SK-N-SH (cell line): ENCODE measurements around the gene MPP7. TPM values are rescaled to one million over a fixed set of nuclear protein-coding genes. Genes with fewer than 3 reads are reported as not detected.

ENCODE experiments used
- CTCF ChIA-PET: fragments of 300-600, 350-600 bp; formaldehyde crosslinking; extraction: SDS; loops from one replicate; lab custom pipeline; 2021; lab: Yijun Ruan, JAX
- POLR2A ChIA-PET: fragments of 350-600 bp; sonication (Branson Sonifier 250); formaldehyde crosslinking; extraction: SDS; loops from one replicate; lab custom pipeline; 2020; ENCODE audit warnings: antibody characterized with exemption, inconsistent platforms; lab: Yijun Ruan, JAX
- DNase-seq: peaks from one replicate; pipeline ENCODE4 v3.0.0; 2012
- H2AFZ ChIP-seq: fragments of 200-600 bp; sonication (generic); 2 replicates; pipeline ENCODE4 v1.8.1; 2016; ENCODE audit warnings: antibody characterized with exemption, mild to moderate bottlenecking, low read depth
- H3F3A ChIP-seq: fragments of 200-600 bp; sonication (generic); replicated peaks from 2 replicates; pipeline ENCODE3; 2016; ENCODE audit warnings: antibody characterized with exemption, mild to moderate bottlenecking; ENCODE audit not compliant: insufficient read depth
- H3K27ac ChIP-seq, 2 experiments: fragments of 200-500 bp in 1 of 2; fragments of 200-600 bp in 1 of 2; sonication (Bioruptor generic) in 1 of 2; sonication (generic), shearing (Covaris generic) in 1 of 2; 2 replicates each; pipeline versions ENCODE4 v1.5.1 to v1.6.1; 2014 to 2016; ENCODE audit warnings: low read depth in 2 of 2, inconsistent platforms in 1 of 2, low read length in 1 of 2, mild to moderate bottlenecking in 1 of 2, mixed read lengths in 1 of 2
- H3K27me3 ChIP-seq: fragments of 200-600 bp; sonication (generic), shearing (Covaris generic); 2 replicates; pipeline ENCODE4 v1.6.1; 2016; ENCODE audit warnings: mixed run types; ENCODE audit not compliant: insufficient read depth
- H3K36me3 ChIP-seq, 2 experiments: fragments of 200-500 bp in 1 of 2; fragments of 200-600 bp in 1 of 2; sonication (Bioruptor generic) in 1 of 2; sonication (generic) in 1 of 2; replicated peaks in 1 of 2; 2 replicates each; pipeline versions ENCODE3 to v1.5.1; 2014 to 2016; ENCODE audit warnings: low read length in 1 of 2, mild to moderate bottlenecking in 1 of 2; ENCODE audit not compliant: insufficient read depth in 2 of 2, control insufficient read depth in 1 of 2
- H3K4me1 ChIP-seq, 2 experiments: fragments of 200-500 bp in 1 of 2; fragments of 200-600 bp in 1 of 2; sonication (Bioruptor generic) in 1 of 2; sonication (generic), shearing (Covaris generic) in 1 of 2; 2 replicates each; pipeline versions ENCODE4 v1.5.1 to v1.6.1; 2014 to 2016; ENCODE audit warnings: low read depth in 1 of 2, low read length in 1 of 2, mixed run types in 1 of 2; ENCODE audit not compliant: insufficient read depth in 2 of 2, control insufficient read depth in 1 of 2
- H3K4me2 ChIP-seq: fragments of 200-600 bp; sonication (generic), shearing (Covaris generic); 2 replicates; pipeline ENCODE4 v1.6.1; 2017; ENCODE audit warnings: mixed run types
- H3K4me3 ChIP-seq, 2 experiments: fragments of 200-500 bp in 1 of 2; fragments of 200-600 bp in 1 of 2; sonication (Bioruptor generic) in 1 of 2; sonication (generic), shearing (Covaris generic) in 1 of 2; 2 replicates each; pipeline versions ENCODE4 v1.5.1 to v1.8.1; 2014 to 2016; ENCODE audit warnings: low read depth in 2 of 2, inconsistent platforms in 1 of 2, low read length in 1 of 2, mild to moderate bottlenecking in 1 of 2, mixed read lengths in 1 of 2, moderate library complexity in 1 of 2
- H3K79me2 ChIP-seq: fragments of 200-600 bp; sonication (generic); 2 replicates; pipeline ENCODE4 v1.8.1; 2017; ENCODE audit warnings: mild to moderate bottlenecking; ENCODE audit not compliant: insufficient read depth
- H3K9ac ChIP-seq: fragments of 200-600 bp; sonication (generic); 2 replicates; pipeline ENCODE4 v1.6.1; 2017; ENCODE audit warnings: mixed run types
- H3K9me2 ChIP-seq: fragments of 200-600 bp; sonication (generic); 2 replicates; pipeline ENCODE4 v1.6.1; 2017; ENCODE audit warnings: mixed run types
- H3K9me3 ChIP-seq: fragments of 200-600 bp; sonication (generic); 2 replicates; pipeline ENCODE4 v1.6.1; 2017; ENCODE audit warnings: mixed run types, mild to moderate bottlenecking, moderate library complexity
- H4K20me1 ChIP-seq: fragments of 200-600 bp; sonication (generic); 2 replicates; pipeline ENCODE4 v1.6.1; 2017; ENCODE audit warnings: mild to moderate bottlenecking, mixed run types; ENCODE audit not compliant: insufficient read depth
- CTCF ChIP-seq: fragments of 200-600 bp; sonication (generic); IDR thresholded peaks from 2 replicates; pipeline ENCODE4 v1.6.1; 2017; ENCODE audit warnings: antibody characterized with exemption, mild to moderate bottlenecking, moderate library complexity
- EZH2phosphoT487 ChIP-seq: fragments of 200-600 bp; sonication (generic); IDR thresholded peaks from 2 replicates; pipeline ENCODE4 v1.6.1; 2017; ENCODE audit warnings: low read depth, mixed run types, mild to moderate bottlenecking, antibody characterized with exemption, moderate library complexity, borderline replicate concordance
- FOSL2 ChIP-seq: IDR thresholded peaks from 2 replicates; pipeline ENCODE4 v1.4.0; 2012; ENCODE audit warnings: low read depth, mild to moderate bottlenecking, moderate library complexity, borderline replicate concordance
- FOXJ3 ChIP-seq: sonication (generic); formaldehyde crosslinking; IDR thresholded peaks from 2 replicates; pipeline ENCODE4 v1.5.1; 2020; ENCODE audit warnings: mild to moderate bottlenecking, missing genetic modification reagents
- GABPA ChIP-seq: IDR thresholded peaks from 2 replicates; pipeline ENCODE4 v1.4.0; 2012; ENCODE audit warnings: low read depth, mild to moderate bottlenecking
- JUND ChIP-seq: IDR thresholded peaks from 2 replicates; pipeline ENCODE4 v1.4.0; 2012
- RCOR1 ChIP-seq: fragments of 150-350 bp; IDR thresholded peaks from 2 replicates; pipeline ENCODE4 v1.6.1; 2017; ENCODE audit warnings: antibody characterized with exemption, low read length
- RFX5 ChIP-seq: IDR thresholded peaks from 2 replicates; pipeline ENCODE4 v1.6.1; 2012; ENCODE audit warnings: mild to moderate bottlenecking, improper control_type of control experiment, low read length
- TAF1 ChIP-seq: IDR thresholded peaks from 2 replicates; pipeline ENCODE4 v1.6.1; 2012; ENCODE audit warnings: low read depth, mild to moderate bottlenecking, low read length, moderate library complexity, borderline replicate concordance
- TEAD4 ChIP-seq: IDR thresholded peaks from 2 replicates; pipeline ENCODE4 v1.4.0; 2012; ENCODE audit warnings: mild to moderate bottlenecking, borderline replicate concordance; ENCODE audit not compliant: insufficient read depth
- YY1 ChIP-seq: IDR thresholded peaks from 2 replicates; pipeline ENCODE4 v1.4.0; 2012; ENCODE audit warnings: low read depth, mild to moderate bottlenecking
- WGBS: methylation state at CpG from one replicate; pipeline ENCODE4 v1.1.6; 2017; ENCODE audit warnings: low lambda C conversion rate; 5-methylcytosine and 5-hydroxymethylcytosine counted together
- polyA plus RNA-seq, 3 experiments: library from polyadenylated mRNA; depleted of rRNA; stranded (reverse); fragments of >200 nt; gene quantifications; 2 replicates each; pipeline ENCODE4 v1.2.3, GENCODE V29; 2012
- TF ChIP-seq, protein P1 (sequence below): IDR thresholded peaks from 2 replicates; pipeline ENCODE4 v1.4.0; 2012; ENCODE audit warnings: low read depth
- TF ChIP-seq, protein P2 (sequence below): fragments of 150-350 bp; IDR thresholded peaks from 2 replicates; pipeline ENCODE4 v1.6.1; 2016; ENCODE audit warnings: mild to moderate bottlenecking, low read depth, low read length
- TF ChIP-seq, protein P3 (sequence below): IDR thresholded peaks from 2 replicates; pipeline ENCODE4; 2012
- TF ChIP-seq, protein P4 (sequence below): fragments of 150-350 bp; IDR thresholded peaks from 2 replicates; pipeline ENCODE4 v1.6.1; 2017; ENCODE audit warnings: antibody characterized with exemption, low read length, low read depth, borderline replicate concordance
- TF ChIP-seq, protein P5 (sequence below): IDR thresholded peaks from 2 replicates; pipeline ENCODE4 v1.6.1; 2012; ENCODE audit warnings: mild to moderate bottlenecking, low read depth, low read length, moderate library complexity

The MPP7 gene
- polyA plus RNA-seq, 1 of the 3 experiments (the other 2 are of a cell fraction) = not detected

- no peak for TF ChIP-seq EZH2phosphoT487
- no peak for TF ChIP-seq GABPA
- POLR2A ChIA-PET = no interaction called here
Measured at GRCh38 chr10:28311104-28311503, 8.2 kb upstream of the MPP7 start.

DNA sequence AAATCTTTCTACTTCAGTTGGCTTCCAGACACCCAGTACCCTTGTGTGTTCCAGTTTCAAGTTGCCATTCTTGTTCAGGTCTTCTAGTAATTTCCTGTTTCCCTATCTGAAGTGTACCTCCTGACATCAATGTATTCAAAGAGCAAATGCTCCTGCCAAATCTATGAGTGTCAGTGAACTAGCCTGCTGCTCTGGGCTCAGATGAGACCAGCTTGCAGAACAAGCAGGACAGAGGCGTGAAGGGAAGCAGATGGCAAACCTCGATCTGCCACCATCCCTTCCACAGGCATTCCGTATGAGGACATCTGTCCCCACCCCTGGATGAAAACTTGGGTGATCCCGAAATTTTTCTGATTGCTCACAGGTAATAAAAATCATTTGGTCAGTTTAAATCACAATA is 4.4 kb upstream of the MPP7 start:
- Histone ChIP-seq H3K4me2 (no peak overlapping the region), H3K36me3 (no peaks in the 10 kb centered on the region), H3K9me3 (no peaks in the 10 kb centered on the region), H3K79me2 (no peaks in the 10 kb centered on the region), H3K27ac (no peak overlapping the region), H2AFZ (no peak overlapping the region), H3F3A (no peaks in the 10 kb centered on the region), H4K20me1 (no peaks in the 10 kb centered on the region), H3K9me2 (no peaks in the 10 kb centered on the region), H3K4me3 (no peak overlapping the region), H3K4me1 (no peaks in the 10 kb centered on the region; a peak in 2 of 4 replicates), H3K27me3 (peaks cover 29% of the 10 kb centered on the region; the same call in 1 of the 2 replicates), H3K9ac (no peak overlapping the region)
- WGBS = 2% methylated on average over 4 of the region's 4 CpGs
- no peak for DNase-seq
- ChIA-PET POLR2A (no interaction called here), CTCF (no interaction called here)
- TF ChIP-seq, protein P1, sequence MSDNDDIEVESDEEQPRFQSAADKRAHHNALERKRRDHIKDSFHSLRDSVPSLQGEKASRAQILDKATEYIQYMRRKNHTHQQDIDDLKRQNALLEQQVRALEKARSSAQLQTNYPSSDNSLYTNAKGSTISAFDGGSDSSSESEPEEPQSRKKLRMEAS = no peak
- TF ChIP-seq RCOR1 = no peak
- TF ChIP-seq, protein P2, sequence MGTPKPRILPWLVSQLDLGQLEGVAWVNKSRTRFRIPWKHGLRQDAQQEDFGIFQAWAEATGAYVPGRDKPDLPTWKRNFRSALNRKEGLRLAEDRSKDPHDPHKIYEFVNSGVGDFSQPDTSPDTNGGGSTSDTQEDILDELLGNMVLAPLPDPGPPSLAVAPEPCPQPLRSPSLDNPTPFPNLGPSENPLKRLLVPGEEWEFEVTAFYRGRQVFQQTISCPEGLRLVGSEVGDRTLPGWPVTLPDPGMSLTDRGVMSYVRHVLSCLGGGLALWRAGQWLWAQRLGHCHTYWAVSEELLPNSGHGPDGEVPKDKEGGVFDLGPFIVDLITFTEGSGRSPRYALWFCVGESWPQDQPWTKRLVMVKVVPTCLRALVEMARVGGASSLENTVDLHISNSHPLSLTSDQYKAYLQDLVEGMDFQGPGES = no peak
- no peak for TF ChIP-seq RFX5
- TF ChIP-seq, protein P3, sequence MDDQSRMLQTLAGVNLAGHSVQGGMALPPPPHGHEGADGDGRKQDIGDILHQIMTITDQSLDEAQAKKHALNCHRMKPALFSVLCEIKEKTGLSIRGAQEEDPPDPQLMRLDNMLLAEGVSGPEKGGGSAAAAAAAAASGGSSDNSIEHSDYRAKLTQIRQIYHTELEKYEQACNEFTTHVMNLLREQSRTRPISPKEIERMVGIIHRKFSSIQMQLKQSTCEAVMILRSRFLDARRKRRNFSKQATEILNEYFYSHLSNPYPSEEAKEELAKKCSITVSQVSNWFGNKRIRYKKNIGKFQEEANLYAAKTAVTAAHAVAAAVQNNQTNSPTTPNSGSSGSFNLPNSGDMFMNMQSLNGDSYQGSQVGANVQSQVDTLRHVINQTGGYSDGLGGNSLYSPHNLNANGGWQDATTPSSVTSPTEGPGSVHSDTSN = no peak
- TF ChIP-seq, protein P4, sequence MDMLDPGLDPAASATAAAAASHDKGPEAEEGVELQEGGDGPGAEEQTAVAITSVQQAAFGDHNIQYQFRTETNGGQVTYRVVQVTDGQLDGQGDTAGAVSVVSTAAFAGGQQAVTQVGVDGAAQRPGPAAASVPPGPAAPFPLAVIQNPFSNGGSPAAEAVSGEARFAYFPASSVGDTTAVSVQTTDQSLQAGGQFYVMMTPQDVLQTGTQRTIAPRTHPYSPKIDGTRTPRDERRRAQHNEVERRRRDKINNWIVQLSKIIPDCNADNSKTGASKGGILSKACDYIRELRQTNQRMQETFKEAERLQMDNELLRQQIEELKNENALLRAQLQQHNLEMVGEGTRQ = no peak
- TF ChIP-seq TEAD4 = no peak
- TF ChIP-seq YY1 = no peak
- TF ChIP-seq FOXJ3 (CRISPR knock-in tag) = no peak
- no peak for TF ChIP-seq FOSL2
- TF ChIP-seq TAF1 = no peak
- TF ChIP-seq CTCF = no peak
- no peak for TF ChIP-seq JUND
- no peak for TF ChIP-seq EZH2phosphoT487
- TF ChIP-seq, protein P5, sequence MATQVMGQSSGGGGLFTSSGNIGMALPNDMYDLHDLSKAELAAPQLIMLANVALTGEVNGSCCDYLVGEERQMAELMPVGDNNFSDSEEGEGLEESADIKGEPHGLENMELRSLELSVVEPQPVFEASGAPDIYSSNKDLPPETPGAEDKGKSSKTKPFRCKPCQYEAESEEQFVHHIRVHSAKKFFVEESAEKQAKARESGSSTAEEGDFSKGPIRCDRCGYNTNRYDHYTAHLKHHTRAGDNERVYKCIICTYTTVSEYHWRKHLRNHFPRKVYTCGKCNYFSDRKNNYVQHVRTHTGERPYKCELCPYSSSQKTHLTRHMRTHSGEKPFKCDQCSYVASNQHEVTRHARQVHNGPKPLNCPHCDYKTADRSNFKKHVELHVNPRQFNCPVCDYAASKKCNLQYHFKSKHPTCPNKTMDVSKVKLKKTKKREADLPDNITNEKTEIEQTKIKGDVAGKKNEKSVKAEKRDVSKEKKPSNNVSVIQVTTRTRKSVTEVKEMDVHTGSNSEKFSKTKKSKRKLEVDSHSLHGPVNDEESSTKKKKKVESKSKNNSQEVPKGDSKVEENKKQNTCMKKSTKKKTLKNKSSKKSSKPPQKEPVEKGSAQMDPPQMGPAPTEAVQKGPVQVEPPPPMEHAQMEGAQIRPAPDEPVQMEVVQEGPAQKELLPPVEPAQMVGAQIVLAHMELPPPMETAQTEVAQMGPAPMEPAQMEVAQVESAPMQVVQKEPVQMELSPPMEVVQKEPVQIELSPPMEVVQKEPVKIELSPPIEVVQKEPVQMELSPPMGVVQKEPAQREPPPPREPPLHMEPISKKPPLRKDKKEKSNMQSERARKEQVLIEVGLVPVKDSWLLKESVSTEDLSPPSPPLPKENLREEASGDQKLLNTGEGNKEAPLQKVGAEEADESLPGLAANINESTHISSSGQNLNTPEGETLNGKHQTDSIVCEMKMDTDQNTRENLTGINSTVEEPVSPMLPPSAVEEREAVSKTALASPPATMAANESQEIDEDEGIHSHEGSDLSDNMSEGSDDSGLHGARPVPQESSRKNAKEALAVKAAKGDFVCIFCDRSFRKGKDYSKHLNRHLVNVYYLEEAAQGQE = no peak

More at GRCh38 chr10:28311104-28311503, 8.2 kb upstream of the MPP7 start:
- H3K79me2 ChIP-seq = no peaks in the 10 kb centered on the region
- 1% methylated on average over 3 of the region's 3 CpGs for WGBS
- no peaks in the 10 kb centered on the region for H3K9me3 ChIP-seq
- H4K20me1 ChIP-seq = no peaks in the 10 kb centered on the region
- CTCF ChIA-PET = interaction anchor here (1.5 kb wide), 1 partner anchor 10 kb away, joined by 4 read pairs; no protein-coding TSS in a partner anchor
- H3K27ac ChIP-seq = no peak overlapping the region
- no peak overlapping the region for H3K4me3 ChIP-seq
- H3K27me3 ChIP-seq = peaks cover 22% of the 10 kb centered on the region; the same call in 1 of the 2 replicates
- no peaks in the 10 kb centered on the region for H3K9me2 ChIP-seq
- no peak overlapping the region for H2AFZ ChIP-seq
- H3K36me3 ChIP-seq = no peaks in the 10 kb centered on the region
- no peak overlapping the region for H3K4me2 ChIP-seq
- DNase-seq = no peak
- no peaks in the 10 kb centered on the region for H3F3A ChIP-seq
- no peaks in the 10 kb centered on the region for H3K4me1 ChIP-seq
- H3K9ac ChIP-seq = no peak overlapping the region
